ENCODE data around the gene FCHSD2. TPM values are rescaled to one million over a fixed set of nuclear protein-coding genes. Genes with fewer than 3 reads are reported as not detected.
"Not testable (repeated sequence)": the region's sequence is repeated elsewhere in the genome, so short reads cannot be mapped to it uniquely, and the experiment has no call there.

The FCHSD2 gene
- total RNA-seq, 4 donors from 2014 or later, result 5.7 to 16.8 (median 7.9) TPM

- no peak for TF ChIP-seq CTCF (IDR thresholded peaks at IDR 0.05)
- no peak for TF ChIP-seq POLR2A (IDR thresholded peaks at IDR 0.05)
- no peak for TF ChIP-seq EP300 (IDR thresholded peaks at IDR 0.05)
- no peak for TF ChIP-seq POLR2AphosphoS5 (IDR thresholded peaks at IDR 0.05)
- WGBS, result 75% methylated on average over 5 of the region's 5 CpGs
- DNase-seq (ENCODE audit: low spot score in 2 of 2), result no peak
- Histone ChIP-seq H3K27ac (peak overlapping the region; percentile 45), H3K9me3 (no peaks in the 10 kb centered on the region), H3K36me3 (peaks cover 12% of the 10 kb centered on the region), H3K27me3 (no peaks in the 10 kb centered on the region), H3K4me3 (no peak overlapping the region), H3K4me1 (peaks cover 11% of the 10 kb centered on the region)
These were observed 335.0 kb downstream of the FCHSD2 start for GRCh38 chr11:72807021-72807693.

GRCh38 chr11:72806378-72806777 lies 335.7 kb downstream of the FCHSD2 start:
- not testable (repeated sequence) for H3K27me3 ChIP-seq; H3K27ac ChIP-seq; H3K9me3 ChIP-seq; DNase-seq (ENCODE audit: low spot score in 2 of 2); H3K4me1 ChIP-seq; H3K4me3 ChIP-seq
- 92% methylated on average over 1 of the region's 1 CpG for WGBS
- H3K36me3 ChIP-seq, result peaks cover 12% of the 10 kb centered on the region

DNA sequence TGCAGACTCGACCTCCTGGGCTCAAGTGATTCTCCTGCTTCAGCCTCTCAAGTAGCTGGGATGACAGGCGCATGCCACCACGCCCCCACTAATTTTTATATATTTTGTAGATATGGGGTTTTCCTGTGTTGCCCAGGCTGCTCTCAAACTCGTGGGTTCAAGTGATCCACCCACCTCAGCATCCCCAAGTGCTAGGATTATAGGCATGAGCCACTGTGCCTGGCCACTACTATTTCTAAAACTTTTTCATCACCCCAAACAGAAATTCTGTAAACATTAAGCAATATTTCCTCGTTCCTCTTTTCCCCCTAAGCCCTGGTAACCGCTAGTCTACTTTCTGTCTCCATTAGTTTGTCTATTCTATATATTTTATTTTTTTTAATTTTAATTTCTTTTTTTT lies 336.9 kb downstream of the FCHSD2 start:
- Histone ChIP-seq H3K27me3 (no peaks in the 10 kb centered on the region), H3K9me3 (no peaks in the 10 kb centered on the region), H3K36me3 (peaks cover 12% of the 10 kb centered on the region), H3K4me3 (no peak overlapping the region), H3K4me1 (no peaks in the 10 kb centered on the region), H3K27ac (no peak overlapping the region)
- TF ChIP-seq CTCF (IDR thresholded peaks at IDR 0.05) (no peak), POLR2A (IDR thresholded peaks at IDR 0.05) (no peak), EP300 (IDR thresholded peaks at IDR 0.05) (no peak), POLR2AphosphoS5 (IDR thresholded peaks at IDR 0.05) (no peak)
- no peak for DNase-seq (ENCODE audit: low spot score in 2 of 2)
- WGBS, result 80% methylated on average over 6 of the region's 6 CpGs

- Histone ChIP-seq H3K27me3 (no peaks in the 10 kb centered on the region), H3K27ac (no peak overlapping the region), H3K36me3 (no peaks in the 10 kb centered on the region), H3K4me3 (no peak overlapping the region), H3K4me1 (no peaks in the 10 kb centered on the region), H3K9me3 (no peaks in the 10 kb centered on the region)
- no peak for DNase-seq (ENCODE audit: low spot score in 2 of 2)
- 95% methylated on average over 6 of the region's 6 CpGs for WGBS
- TF ChIP-seq POLR2AphosphoS5 (IDR thresholded peaks at IDR 0.05) (no peak), EP300 (IDR thresholded peaks at IDR 0.05) (no peak), CTCF (IDR thresholded peaks at IDR 0.05) (no peak), POLR2A (IDR thresholded peaks at IDR 0.05) (no peak)
These were observed 339.3 kb downstream of the FCHSD2 start for GRCh38 chr11:72802822-72803221.

DNA sequence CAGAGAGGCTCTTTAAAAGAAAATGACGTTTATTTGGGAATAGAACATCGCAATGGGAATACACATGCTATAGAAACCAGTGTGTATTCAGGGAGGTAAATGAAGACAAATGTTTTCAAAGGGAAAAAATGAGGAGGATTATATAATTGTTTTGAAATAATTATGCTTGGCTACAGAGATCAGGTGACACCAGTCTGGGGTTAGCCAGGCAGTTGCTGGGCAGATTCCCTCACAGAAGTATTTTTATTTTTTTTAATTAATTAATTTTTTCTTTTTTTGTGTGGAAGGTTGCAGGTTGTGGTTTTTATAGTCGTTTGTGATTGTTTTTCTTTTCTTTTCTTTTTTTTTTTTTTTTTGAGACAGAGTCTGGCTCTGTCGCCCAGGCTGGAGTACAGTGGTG lies 342.7 kb downstream of the FCHSD2 start:
- Histone ChIP-seq H3K4me3 (no peak overlapping the region), H3K9me3 (no peaks in the 10 kb centered on the region), H3K27ac (no peak overlapping the region), H3K4me1 (peaks cover 2% of the 10 kb centered on the region), H3K27me3 (no peaks in the 10 kb centered on the region), H3K36me3 (no peaks in the 10 kb centered on the region)
- WGBS, result 57% methylated on average over 4 of the region's 4 CpGs
- TF ChIP-seq POLR2A (IDR thresholded peaks at IDR 0.05), result no peak
- no peak for TF ChIP-seq POLR2AphosphoS5 (IDR thresholded peaks at IDR 0.05)
- TF ChIP-seq CTCF (IDR thresholded peaks at IDR 0.05), result no peak
- TF ChIP-seq EP300 (IDR thresholded peaks at IDR 0.05), result no peak
- no peak for DNase-seq (ENCODE audit: low spot score in 2 of 2)

DNA sequence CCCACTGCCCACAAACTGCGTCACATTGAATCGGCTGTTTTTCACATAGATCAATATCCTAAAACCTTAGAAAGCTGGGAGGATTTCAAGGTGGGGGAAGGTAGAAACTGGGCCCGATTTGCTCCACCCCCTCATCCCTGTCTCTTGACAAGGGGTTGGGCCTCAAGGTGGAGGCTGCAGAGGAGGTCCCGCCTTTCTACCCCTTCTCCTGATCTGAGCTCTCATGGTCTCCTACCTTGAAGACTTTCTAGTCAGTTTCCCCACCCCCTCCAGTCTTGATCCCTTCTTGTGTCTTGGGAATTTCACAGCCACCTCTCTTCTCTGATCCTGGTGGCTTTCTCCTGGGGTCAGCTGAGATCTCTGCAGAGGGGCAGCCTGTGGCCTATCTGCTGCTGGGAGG lies 343.8 kb downstream of the FCHSD2 start:
- H3K27me3 ChIP-seq, result no peaks in the 10 kb centered on the region

More for the DNA sequence above, 343.8 kb downstream of the FCHSD2 start:
- Histone ChIP-seq H3K36me3 (no peaks in the 10 kb centered on the region), H3K4me1 (peaks cover 9% of the 10 kb centered on the region), H3K27ac (no peak overlapping the region), H3K4me3 (no peak overlapping the region), H3K9me3 (no peaks in the 10 kb centered on the region)
- DNase-seq (ENCODE audit: low spot score in 2 of 2), result no peak
- 75% methylated on average over 4 of the region's 4 CpGs for WGBS
- no peak for TF ChIP-seq EP300 (IDR thresholded peaks at IDR 0.05)
- no peak for TF ChIP-seq POLR2AphosphoS5 (IDR thresholded peaks at IDR 0.05)
- no peak for TF ChIP-seq POLR2A (IDR thresholded peaks at IDR 0.05)
- TF ChIP-seq CTCF (IDR thresholded peaks at IDR 0.05), result no peak

Measured in suprapubic skin (tissue), 4 donors.